HG03460 (cell line): ENCODE measurements around the gene TBC1D22A.

Source experiments
- ATAC-seq: cut with Tn5 transposase; IDR thresholded peaks from one replicate; pipeline ENCODE4 v1.9.1; 2021; ENCODE audit not compliant: unreplicated experiment

Gene TBC1D22A

DNA sequence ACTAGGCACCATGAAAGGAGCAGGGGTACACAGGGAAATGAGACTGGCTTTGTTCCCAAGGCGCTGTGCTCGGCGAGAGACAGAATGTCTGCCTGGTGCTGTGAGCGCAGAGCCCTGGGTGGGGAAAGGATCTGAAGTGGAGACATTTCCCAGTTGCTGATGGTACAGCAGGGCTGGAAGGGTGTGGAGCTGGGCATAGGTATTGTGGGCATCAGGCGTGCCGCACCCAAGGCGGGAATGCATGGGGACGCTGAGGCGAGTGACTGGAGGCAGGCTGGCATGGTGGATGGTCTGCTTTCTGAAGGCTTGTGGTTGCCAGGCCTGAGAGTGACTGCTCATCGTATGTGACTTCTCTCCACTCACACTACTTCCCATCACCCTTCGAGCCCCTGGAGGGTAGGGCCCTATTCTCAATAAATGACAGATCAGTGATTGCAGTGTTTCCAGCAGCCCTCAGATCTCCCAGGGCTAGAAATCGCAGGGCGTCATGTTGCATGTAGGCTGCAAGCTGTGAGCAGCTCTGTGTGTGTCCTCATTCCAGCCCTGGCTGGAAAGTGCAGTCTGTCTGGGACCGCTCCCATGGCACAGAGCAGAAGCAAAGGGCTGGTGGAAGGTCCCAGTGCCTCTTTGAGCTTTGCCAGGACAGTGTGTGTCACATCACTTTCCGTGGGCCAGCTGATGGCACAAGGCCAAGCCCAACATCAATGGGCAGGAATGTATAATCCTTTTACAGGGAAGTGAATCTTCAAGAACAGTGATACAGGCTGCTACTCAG, 67.7 kb downstream of the TBC1D22A start:
- no peak for ATAC-seq

- ATAC-seq, result no peak
Observed at GRCh38 chr22:46830841-46831240, 68.4 kb downstream of the TBC1D22A start.

GRCh38 chr22:46833228-46833627, 70.8 kb downstream of the TBC1D22A start:
- ATAC-seq, result no peak

DNA sequence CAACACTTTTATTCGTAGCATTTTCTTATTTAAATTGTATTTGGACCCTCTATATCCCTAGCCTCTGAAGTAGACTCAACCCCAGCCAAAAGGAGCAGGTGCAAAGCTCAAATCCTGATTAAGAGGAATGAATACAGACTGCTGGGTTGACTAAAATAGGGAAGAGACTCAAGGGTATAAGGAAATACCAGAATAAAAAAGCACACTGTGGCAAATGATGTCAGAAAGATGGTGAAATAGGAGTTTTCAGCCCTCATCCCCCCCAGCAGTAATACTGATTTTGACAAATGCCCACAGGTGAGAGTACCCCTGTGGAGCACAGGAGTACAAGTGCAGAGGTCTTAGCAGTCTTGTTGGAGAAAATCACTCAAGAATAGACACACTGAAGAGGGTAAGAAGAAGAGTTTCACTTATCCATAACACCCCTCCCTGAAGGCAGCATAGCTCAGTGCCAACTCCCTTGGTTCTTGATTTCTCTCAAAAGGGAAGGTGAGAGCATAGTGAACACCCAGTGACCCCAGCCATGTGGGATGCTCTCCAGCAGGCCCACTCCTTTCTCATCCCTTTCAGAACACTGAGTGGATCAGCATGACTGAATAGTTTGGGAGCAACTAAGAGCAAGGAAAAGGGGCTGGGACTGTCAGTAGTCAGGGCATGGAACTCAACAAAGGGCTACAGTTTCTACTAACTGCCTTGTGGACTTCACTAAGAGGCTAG, 71.7 kb downstream of the TBC1D22A start:
- ATAC-seq, result no peak

DNA sequence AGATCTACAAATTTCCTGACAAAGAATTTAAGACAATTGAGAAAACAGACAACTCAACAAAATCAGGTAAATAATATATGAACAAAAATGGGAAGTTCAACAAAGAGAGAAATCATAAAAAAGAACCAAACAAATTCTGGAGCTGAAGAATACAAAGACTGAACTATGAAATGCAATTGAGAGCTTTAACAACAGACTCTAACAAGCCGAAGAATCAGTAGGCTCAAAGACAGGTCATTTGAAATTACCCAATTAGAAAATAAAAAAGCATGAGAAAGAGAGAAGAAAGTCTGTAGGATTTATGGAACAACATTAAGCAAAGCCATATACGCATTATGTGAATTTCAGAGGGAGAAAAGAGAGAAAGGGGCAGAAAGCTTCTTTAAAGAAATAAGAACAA, 72.8 kb downstream of the TBC1D22A start:
- no peak for ATAC-seq

- ATAC-seq, result no peak
Observed at GRCh38 chr22:46835693-46836092, 73.2 kb downstream of the TBC1D22A start.

- no peak for ATAC-seq
Observed at GRCh38 chr22:46841522-46841921, 79.1 kb downstream of the TBC1D22A start.

DNA sequence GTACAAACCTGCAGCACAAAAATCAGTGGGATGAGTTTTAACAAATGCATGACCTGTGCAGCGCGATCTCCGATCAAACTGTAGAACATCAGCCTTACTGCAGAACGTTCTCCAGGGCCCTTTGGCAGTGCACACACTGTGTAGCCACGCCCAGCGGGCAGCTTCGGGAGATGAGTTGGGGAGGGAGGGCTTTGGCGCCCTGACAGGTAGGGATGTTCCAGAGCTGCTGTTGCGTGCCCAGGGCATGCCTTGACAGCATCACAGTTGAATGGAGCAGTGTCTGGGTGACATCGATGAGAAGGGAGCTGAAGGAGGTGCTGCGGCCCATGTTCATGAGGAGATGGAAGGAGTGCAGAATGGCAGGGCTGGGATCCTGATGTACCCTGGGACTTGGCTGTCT, 80.2 kb downstream of the TBC1D22A start:
- ATAC-seq, result no peak

DNA sequence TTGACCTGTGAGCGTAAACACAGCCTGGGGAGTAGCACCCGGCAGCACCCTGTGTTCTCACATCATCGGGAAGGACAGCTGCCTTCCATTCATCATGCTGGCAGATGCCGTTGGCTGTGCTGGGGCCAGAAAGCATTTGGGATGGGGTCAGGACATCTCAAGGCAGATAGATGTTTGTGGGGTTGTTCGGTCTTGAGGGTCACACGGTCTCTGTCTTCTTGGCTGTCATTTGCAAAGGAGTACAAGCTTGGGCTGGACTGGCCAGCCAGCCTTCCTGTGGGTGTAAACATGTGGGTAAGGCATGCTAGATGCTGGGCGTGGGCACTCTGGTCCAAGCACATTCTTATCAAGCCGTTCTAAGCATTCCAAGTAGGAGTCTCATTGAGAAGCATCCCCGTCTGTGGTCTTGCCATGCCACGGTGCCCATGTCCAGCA, 81.4 kb downstream of the TBC1D22A start:
- no peak for ATAC-seq

DNA sequence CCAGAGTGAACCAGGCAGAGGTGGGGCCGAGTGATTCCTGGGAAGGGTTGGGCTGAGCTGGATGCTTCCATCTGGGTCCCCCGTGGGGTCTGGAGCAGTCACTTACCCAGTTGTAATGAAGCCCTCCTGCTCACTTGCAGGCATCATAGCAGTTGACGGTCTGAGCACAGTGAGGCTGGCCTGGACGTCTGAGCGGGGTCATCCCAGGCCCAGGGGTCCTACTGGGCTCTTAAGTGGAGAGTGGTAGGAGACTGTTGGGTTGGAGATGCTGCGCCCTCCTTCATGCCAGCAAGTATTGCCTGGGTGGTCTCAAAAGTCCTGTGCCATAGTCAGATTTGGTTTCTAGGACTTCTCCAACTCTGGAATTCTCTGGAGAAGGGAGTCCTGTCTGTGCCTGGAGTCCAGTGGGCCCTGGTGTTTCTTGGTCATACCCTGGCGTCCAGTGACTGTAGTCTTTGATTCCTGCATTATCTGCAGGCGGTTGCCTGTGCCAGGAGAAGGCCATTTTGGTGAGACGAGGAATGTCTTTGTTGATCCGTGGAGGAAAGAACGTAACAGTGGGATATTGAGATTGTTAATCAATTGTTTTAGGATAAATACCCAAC, 82.3 kb downstream of the TBC1D22A start:
- no peak for ATAC-seq

- no peak for ATAC-seq
Observed at GRCh38 chr22:46845296-46846149, 83.1 kb downstream of the TBC1D22A start.

DNA sequence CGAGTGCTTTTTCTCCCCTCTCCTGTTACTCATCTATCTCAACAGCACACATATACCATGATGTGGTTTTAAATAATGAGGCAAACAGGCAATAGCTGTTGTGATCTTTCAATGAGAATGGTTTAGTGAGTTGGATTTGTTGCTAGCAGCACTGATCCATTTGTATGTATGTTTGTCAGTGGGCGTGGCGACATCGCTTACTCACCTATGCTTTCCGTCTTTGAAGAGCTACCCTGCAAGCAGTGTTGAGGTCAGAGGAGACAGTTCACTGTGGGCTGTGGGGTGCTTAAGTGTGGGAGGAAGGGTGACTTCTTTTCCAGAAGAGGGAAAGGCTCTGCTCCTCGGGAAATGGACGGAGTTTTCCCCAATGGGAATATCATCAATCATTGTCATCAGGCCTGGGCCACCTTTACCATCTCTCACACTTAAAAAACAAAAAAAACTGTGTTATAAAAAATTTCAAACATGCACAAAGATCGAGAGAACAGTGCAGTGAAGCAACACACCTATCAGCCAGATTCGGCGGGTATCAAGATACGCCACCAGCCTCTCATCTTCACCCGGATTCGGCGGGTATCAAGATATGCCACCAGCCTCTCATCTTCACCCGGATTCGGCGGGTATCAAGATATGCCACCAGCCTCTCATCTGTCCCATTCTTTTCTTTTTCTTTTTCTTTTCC, 83.8 kb downstream of the TBC1D22A start:
- no peak for ATAC-seq

DNA sequence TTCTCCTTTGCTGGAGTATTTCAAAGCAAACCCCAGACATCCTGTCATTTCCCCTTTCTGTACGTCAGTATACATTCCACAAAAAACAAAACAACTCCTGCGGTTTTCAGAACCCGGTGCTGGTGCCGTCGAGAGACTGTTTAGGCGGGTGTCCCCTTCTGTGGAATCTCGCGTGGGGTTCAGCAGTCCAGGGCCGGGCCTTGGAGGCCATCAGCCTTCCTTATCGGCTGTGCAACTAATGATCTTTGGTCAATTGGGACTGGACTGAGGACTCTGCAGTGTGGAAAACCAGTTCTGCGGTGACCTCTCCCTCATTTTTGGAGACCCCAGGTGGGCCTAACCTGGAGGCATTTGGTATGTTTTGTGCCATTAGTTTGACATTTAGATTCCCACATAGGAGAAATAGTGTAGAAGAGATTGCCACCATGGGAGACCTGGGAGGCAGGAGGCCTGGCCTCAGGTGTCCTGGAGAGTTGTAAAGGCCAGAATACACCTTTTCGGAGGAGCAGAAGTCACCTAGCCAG, 84.4 kb downstream of the TBC1D22A start:
- ATAC-seq, result no peak

DNA sequence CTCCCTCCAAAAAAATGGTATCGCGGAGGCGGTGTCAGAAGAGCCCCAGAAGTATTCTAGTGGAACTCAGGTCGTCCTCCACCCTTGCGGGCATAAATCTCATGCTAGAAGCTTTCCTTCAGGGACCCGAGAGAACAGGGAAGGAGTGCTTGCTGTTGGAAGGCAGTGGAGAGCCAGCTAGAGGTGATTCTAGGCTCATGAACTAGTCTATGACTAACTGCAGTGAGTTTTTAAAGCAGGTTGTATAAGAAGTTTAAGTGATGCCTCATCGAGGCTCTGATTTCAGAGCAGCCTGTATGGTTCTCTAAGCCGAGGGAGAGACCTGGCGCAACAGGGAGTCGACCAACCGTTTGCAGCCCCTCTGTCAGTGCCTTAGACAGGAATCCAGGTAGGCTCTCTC, 85.7 kb downstream of the TBC1D22A start:
- ATAC-seq, result no peak

DNA sequence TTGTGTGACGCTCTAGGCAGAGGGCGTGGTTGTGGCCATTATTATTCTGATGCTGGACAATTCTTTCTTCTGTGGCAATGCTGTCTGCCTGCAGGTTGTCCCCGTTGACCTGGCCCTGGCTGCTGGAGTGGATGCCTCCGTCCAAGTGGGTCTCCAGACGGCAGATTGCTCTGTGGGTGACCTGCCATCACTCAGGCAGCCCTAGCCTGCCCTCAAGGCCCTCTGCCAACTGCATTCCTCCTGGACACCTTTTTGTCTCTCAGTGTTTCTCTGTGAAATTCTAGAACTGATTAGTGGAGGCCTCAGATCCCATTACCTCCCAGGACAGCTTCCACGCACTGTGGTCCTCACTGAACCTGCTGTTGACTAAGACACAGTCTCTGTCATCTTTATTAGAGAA, 86.7 kb downstream of the TBC1D22A start:
- no peak for ATAC-seq

- ATAC-seq, result no peak
Observed at GRCh38 chr22:46849951-46850350, 87.5 kb downstream of the TBC1D22A start.

DNA sequence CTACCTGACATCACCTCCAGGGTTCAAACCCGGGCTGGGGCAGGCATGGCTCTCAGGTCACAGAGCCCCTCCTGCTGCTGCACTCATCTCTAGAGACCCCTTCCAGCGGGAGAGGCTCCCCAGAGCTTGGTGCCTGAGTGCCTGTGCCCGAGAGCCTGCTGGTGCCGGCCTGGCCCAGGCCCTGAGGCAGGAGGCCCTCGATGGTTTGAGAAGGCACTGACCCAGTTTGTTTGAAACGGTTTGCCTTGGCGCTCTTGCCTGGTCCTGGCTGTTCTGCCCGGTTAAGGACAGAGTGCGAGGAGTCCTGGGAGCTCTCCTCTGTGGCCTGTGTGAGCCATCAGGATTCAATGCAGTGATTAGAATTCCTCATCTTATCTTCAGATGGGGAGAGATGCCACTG, 88.9 kb downstream of the TBC1D22A start:
- ATAC-seq, result no peak

GRCh38 chr22:46851941-46852340, 89.5 kb downstream of the TBC1D22A start:
- ATAC-seq, result no peak

DNA sequence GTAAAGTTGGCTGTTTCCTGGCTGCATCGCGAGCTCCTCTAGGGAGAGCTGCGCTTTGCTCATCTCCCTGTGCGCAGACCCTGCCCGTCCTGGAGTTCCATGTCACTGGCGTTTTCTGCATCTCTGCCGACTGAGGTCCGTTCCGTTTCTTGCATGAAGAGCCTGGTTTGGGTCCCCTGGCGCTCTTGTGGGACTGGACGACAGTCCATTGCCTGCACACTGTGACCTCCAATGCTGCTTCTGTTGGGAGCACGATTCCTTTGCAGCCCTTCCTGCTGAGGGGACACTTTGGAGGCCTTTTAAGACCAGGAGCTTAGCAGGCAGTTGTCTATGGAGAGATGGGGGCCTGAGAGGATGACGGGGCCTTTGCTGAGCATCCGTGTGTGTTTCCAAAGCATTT, 90.3 kb downstream of the TBC1D22A start:
- no peak for ATAC-seq

- no peak for ATAC-seq
Observed at GRCh38 chr22:46853191-46853590, 90.7 kb downstream of the TBC1D22A start.
